Mucosa of descending colon (tissue), 3 donors: ENCODE data around the gene IER2. TPM values are rescaled to one million over a fixed set of nuclear protein-coding genes. Genes with fewer than 3 reads are reported as not detected.

Source experiments
- ATAC-seq: fragments of 200-7000 bp; cut with Tn5 transposase; one replicate; pipeline ENCODE4 v1.9.1; 2020; ENCODE audit warnings: mild to moderate bottlenecking, moderate library complexity
- DNase-seq, 3 donors: peaks; one replicate each; pipeline ENCODE4 v3.0.0-alpha.2; 2020
- H3K36me3 ChIP-seq: fragments of 200-600 bp; one replicate; pipeline ENCODE4 v1.8.0; 2021; ENCODE audit warnings: low read depth, mild to moderate bottlenecking
- H3K4me1 ChIP-seq: fragments of 200-600 bp; one replicate; pipeline ENCODE4 v1.8.0; 2021; ENCODE audit warnings: low read depth, mild to moderate bottlenecking
- H3K4me3 ChIP-seq: fragments of 200-600 bp; one replicate; pipeline ENCODE4 v1.8.0; 2021; ENCODE audit warnings: mild to moderate bottlenecking
- H3K9me3 ChIP-seq: fragments of 200-600 bp; one replicate; pipeline ENCODE4 v1.8.0; 2021; ENCODE audit warnings: mild to moderate bottlenecking
- intact Hi-C, 2 donors: fragments of 100-400 bp; cut with DNase I in 1 of 2; cut with micrococcal nuclease in 1 of 2; formaldehyde crosslinking; loops; one replicate each; pipeline versions ENCODE4 v1.11.0 to v1.11.1; 2022; cut with DNase I, micrococcal nuclease
- total RNA-seq, 3 donors: library from RNA; stranded (reverse); fragmentation: NEBNext Ultra II Directional in 2 of 3; extraction: Animal tissue kit (Norgen Biotek cat#: 25700) in 2 of 3; gene quantifications; one replicate each; pipeline versions ENCODE4 v1.2.1 to v1.2.4, GENCODE V29; 2021 to 2023
- TF ChIP-seq, protein P1 (sequence below): fragments of 200-600 bp; IDR thresholded peaks from one replicate; pipeline ENCODE4 v1.8.0; 2022; ENCODE audit warnings: antibody characterized with exemption, mild to moderate bottlenecking
- donor health status: DM: no; HTN: no; CAD: no; lungs with moderate emphysema.
- donor health status: DM: no; HTN: no; CAD: no.
- donor health status: DM: no; HTN: yes; CAD: no.

The IER2 gene
- total RNA-seq, 3 donors from 2014 or later = 101 to 117 (median 112) TPM

DNA sequence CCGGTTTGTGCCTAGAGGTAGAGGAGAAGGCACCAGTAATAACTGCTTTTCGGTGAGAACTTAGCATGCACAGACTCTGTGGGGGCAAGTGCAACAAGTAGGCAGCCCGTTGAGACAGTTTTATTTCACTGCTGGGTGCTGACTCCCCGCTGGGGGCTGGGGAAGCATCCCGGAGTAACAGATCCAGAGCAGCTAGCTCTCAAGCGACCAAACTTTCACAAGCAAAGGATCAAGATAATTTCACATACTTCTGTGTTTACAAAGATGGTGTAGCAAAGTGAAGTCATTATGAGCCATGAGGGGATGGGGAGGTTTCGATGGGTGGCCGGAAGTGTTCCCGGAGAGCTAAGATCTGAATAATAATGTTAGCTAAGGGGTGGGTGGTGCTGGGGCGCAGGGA, 29.4 kb upstream of the IER2 start:
- Histone ChIP-seq H3K4me3 (no peak overlapping the region), H3K4me1 (peaks cover 17% of the 10 kb centered on the region), H3K36me3 (no peaks in the 10 kb centered on the region), H3K9me3 (no peaks in the 10 kb centered on the region)
- intact Hi-C loops = no loop called here
- DNase-seq (no peak), ATAC-seq (no peak)
- TF ChIP-seq, protein P1, sequence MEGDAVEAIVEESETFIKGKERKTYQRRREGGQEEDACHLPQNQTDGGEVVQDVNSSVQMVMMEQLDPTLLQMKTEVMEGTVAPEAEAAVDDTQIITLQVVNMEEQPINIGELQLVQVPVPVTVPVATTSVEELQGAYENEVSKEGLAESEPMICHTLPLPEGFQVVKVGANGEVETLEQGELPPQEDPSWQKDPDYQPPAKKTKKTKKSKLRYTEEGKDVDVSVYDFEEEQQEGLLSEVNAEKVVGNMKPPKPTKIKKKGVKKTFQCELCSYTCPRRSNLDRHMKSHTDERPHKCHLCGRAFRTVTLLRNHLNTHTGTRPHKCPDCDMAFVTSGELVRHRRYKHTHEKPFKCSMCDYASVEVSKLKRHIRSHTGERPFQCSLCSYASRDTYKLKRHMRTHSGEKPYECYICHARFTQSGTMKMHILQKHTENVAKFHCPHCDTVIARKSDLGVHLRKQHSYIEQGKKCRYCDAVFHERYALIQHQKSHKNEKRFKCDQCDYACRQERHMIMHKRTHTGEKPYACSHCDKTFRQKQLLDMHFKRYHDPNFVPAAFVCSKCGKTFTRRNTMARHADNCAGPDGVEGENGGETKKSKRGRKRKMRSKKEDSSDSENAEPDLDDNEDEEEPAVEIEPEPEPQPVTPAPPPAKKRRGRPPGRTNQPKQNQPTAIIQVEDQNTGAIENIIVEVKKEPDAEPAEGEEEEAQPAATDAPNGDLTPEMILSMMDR = no peak

DNA sequence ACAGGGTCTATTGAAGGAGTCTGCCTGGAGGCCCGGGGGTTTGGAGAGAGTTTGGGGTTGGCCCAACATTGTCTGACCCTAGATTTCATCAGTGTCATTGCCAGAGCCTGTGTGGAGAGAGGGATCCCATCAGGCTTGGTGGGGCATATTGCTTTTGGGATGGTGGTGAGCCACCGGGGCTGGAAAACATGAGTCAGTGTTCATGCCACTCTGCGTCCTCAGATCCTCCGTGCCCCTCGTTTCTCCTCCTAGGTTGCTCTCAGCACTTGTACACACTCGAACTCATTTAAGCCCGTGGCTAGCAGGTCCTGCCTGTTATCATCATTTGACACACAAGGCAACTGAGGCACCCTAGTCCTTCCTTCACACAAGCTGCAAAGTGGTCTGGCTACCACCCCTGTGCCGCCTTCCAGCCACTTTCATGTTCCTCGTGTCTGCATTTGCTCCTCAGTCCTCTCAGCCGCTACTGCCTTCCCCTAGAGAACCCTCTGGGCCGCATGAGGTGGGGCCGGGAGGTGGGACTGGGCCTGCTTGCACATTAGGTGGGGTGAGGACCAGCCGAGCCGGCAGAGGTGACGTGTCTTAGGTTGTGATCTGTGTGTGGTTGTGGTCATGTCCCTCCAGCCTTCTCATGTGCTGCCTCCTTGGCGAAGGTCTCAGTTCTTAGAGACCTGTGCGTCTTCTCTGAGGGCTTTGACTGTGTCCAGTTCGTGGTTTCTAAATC, 28.5 kb upstream of the IER2 start:
- H3K4me3 ChIP-seq = no peak overlapping the region
- TF ChIP-seq, protein P1 = no peak
- ATAC-seq = no peak
- H3K9me3 ChIP-seq = no peaks in the 10 kb centered on the region
- peaks cover 13% of the 10 kb centered on the region for H3K4me1 ChIP-seq
- intact Hi-C loops = no loop called here
- DNase-seq = no peak
- H3K36me3 ChIP-seq = no peaks in the 10 kb centered on the region

DNA sequence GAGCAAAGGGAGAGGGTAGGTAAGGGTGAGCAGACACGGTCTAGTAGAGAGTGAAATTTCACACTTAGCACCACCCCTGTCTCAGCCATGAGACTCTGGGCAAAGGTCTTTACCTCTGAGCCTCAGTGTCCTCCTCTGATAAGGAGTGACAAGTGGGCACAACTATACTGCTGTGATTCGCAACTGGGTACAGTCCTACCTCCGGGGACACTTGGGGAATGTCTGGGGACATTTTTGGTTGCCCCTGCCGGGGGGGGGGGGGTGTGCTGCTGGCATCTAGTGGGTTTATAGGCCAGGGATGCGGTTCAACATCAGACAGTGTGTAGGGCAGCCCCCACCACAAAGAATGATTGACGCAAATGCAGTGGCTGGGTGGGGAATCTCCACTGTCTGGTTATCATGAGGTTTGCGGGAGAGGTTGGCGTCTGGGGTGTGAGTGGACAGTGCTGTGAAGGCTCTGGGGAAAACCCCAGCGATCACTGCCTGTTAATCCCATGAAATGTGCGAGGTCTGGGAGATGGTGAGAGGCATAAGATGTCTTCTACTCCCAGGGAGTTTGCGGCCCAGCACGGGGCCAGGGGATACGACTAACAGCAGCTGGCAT, 27.8 kb upstream of the IER2 start:
- Histone ChIP-seq H3K9me3 (no peaks in the 10 kb centered on the region), H3K4me3 (no peak overlapping the region), H3K4me1 (peaks cover 13% of the 10 kb centered on the region), H3K36me3 (no peaks in the 10 kb centered on the region)
- DNase-seq (no peak), ATAC-seq (no peak)
- TF ChIP-seq, protein P1 = no peak
- intact Hi-C loops = no loop called here

DNA sequence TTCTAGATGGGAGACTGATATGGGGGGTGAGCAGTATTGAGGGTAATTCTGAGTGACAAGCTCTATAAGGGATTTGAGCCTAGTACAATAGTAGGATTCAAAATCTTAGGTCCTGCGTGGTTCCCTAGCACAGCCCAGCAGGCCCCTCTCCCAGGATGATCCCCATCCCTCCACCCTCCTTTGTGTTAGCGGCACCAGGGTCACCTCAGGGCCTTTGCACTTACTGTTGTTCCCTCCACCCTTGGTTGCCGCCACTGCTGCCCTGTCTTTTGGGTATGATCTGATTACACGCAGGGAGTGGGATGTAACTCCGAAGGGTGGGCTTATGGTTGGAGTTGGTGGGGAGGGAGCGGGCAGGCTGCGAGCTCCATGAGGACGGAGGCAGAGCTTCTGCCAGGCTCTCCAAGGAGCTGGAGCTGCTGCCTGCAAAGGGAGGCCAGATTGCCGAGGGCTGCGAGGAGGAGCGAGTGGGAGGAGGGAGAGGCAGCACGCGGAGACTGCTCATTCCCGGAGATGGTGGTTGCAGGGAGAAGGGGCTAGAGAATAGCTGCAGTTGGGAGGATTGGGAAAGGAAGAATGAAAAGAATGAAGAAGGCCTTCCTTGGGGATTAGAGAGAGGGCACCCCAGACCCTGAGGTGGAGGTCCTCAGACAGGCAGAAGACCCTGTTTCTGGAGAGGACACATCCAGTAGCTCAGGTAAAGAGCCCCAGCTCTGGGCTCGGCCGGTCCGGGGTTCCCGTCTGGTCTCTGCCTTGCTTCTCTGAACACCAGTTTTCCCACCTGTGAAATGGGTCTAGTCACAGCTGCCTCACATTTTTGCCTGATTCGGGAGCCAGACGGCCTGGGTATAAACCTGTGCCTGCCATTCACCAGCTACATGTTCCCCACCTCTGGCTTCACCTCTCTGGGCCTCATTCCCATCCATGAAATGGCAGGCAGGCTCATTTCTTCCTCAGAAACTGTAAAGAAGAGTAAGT, 26.9 kb upstream of the IER2 start:
- ATAC-seq (no peak), DNase-seq (no peak)
- H3K36me3 ChIP-seq = no peaks in the 10 kb centered on the region
- H3K4me1 ChIP-seq = peaks cover 13% of the 10 kb centered on the region
- no peaks in the 10 kb centered on the region for H3K9me3 ChIP-seq
- TF ChIP-seq, protein P1 = no peak
- intact Hi-C loops = no loop called here
- no peak overlapping the region for H3K4me3 ChIP-seq

DNA sequence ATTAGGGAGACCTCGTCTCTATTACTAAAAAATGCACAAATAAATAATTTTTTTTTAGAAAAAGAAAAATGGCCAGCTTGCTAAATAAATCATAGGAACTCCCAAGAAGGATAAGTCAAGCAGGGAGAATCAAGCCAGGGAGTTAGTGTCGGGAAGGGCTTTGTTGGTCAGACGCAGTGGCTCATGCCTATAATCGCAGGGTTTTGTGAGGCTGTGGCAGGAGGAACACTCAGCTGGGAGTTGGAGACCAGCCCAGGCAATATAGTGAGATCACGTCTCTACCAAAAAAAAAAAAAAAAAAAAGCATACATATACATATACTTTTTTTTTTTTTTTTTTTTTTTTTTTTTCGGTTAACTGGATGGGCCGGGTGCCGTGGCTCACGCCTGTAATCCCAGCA, 23.2 kb upstream of the IER2 start:
- DNase-seq (no peak), ATAC-seq (no peak)
- Histone ChIP-seq H3K36me3 (no peaks in the 10 kb centered on the region), H3K9me3 (no peaks in the 10 kb centered on the region), H3K4me1 (no peaks in the 10 kb centered on the region), H3K4me3 (no peak overlapping the region)
- TF ChIP-seq, protein P1 = no peak
- intact Hi-C loops = no loop called here
